CD1c-positive myeloid dendritic cell (primary cell): ENCODE results near the gene OPCML.

ENCODE experiments used
- DNase-seq: peaks from one replicate; pipeline ENCODE4 v3.0.0-alpha.2; 2016; ENCODE audit errors: extremely low spot score

The OPCML gene

DNA sequence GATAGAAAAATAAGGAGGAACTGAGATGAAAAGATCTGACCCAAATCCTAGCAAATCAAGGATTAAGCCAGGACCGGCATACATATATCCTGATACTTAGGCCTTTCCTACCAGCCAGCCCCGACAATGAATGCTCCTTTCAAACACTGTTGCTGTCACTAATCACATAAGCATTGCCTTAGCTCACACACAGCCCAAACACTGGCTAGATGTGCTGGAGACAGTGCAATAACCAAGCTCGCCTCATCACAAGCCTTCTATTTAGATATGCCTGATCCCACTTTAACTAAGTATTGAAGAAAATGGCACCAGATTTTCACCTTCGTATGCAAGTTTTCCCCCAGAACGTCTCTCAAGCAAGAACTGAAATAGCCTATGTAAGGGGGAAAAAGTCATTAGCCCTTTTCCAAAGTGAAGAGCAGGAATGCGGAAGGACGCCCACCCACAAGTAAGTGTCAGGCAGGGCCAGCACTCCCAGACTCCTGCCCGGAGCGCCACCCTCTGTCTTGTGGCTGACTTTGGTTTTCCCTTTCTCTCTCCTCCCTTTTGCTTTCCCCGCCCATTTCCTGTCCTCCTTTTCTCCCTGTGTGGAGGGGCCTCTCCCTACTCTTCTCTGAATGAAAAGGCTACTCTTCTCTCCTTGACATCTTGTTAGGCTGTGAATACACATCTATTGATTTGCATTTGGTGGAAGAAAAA is 8.9 kb upstream of the OPCML start:
- no peak for DNase-seq

DNA sequence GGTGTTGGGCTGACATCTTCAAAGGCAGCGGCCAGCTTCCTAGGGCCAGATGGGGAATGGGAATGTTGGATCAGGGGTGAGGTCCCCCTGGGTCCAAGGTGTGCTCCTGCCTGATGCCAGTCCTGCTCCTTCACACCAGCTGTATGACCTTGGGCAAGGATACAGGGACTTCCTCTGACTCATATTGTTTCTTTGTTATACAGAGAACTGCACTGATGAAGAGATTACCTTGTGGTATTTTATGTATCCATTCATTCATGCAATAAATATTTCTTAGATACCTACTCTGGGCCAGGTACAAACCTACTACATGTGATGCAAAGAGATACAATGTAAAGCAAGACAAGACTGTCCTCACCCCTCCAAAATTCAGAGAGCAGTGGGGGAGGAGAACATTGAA is 3.9 kb upstream of the OPCML start:
- DNase-seq: no peak

GRCh38 chr11:133533205-133533604 is 904 bp upstream of the OPCML start:
- DNase-seq: no peak

DNA sequence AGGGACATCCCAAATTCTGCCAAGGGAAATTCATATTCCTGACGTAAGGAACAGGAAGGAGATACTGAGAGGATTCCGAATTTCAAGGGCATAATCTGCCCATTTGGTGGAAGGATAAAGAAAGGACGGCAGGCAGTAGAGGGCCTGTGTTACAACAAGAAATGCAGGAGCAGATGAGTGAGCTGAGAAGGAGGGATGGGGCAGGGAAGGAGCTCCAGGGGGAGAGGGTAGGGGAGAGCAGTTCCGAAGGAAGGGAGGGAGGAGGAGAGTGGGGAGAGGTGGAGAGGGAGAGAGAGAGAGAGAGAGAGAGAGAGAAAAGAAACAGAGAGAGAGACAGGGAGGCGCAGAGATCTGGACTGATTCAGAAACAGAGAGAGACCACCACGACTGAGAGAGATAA is 843 bp downstream of the OPCML start:
- DNase-seq: no peak

- no peak for DNase-seq
Measured at GRCh38 chr11:133530501-133530835, 1.8 kb downstream of the OPCML start.

DNA sequence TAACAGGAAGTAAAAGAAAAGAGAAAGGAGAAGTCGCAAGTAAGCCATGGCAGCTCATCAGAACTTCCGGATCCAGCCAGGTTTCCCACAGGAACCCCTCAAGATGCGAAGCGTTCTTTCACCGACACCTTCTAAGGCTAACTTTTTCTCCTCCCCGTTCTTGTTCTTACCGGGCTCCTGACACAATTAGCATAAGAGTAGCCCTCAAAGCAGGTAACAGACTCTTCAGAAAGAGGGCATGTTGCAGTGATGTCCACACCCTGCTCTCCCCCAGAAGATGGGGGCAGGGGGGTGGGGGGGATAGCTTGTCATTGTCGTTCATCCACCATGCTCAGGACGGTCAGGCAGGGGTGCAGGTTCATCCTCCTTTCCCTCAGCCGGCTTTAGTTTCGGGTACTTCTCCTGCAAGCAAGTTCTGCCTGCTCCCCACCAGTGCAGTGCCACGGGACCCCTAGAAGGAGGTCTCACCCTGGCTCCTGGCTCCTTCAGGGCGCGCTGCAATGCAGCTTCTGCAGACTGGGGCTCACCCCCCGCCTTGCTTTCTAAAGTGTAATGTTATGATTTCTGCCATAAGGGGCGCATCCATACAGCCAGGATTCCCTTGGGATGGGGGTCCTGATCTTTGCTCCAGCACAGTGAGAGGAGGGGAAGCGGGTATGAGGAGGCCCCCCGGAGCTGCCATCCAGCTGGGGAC is 2.3 kb downstream of the OPCML start:
- DNase-seq: no peak

- no peak for DNase-seq
Measured at GRCh38 chr11:133526790-133527189, 5.5 kb downstream of the OPCML start.

- no peak for DNase-seq
Measured at GRCh38 chr11:133525976-133526375, 6.3 kb downstream of the OPCML start.

DNA sequence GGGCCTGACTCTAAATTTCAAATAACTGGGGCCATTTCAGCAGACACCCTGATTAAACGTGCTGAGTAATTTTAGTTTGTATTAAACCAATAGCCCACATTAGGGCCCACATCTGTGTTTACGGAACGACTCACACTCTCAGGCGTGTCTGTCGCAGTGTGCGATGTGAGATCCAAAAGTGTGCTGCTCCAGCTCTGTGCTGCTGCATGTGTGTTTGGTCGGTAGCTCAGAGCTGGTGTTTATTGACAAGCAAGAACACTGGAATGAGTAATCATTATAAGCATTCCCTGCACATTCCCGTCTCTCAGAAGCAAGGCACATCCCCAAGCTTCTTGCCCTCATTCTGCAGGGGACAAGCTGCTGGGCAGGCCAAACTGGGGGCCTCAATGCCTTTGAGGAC is 7.8 kb downstream of the OPCML start:
- no peak for DNase-seq

DNA sequence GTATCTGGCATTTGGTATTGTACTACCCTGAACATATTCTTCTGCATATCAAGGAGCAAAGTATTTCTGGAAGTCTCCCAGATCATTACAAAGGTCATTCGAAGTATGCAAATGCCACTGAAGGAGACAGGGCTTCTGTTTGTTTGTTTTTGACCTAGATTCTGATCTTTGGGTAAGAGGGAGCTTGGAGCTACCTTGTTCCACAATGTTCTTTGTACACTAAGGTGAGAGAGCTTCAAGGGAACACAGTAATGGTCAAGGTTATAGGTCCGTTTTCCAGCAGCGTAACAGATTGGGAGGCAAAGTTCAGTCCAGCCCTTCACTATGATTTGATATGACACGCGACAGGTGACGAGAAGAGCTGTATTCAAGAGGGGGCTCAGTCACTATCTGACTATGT is 10.0 kb downstream of the OPCML start:
- DNase-seq: no peak

GRCh38 chr11:133521502-133521901 is 10.8 kb downstream of the OPCML start:
- no peak for DNase-seq

- DNase-seq: no peak
Measured at GRCh38 chr11:133520707-133521106, 11.6 kb downstream of the OPCML start.

DNA sequence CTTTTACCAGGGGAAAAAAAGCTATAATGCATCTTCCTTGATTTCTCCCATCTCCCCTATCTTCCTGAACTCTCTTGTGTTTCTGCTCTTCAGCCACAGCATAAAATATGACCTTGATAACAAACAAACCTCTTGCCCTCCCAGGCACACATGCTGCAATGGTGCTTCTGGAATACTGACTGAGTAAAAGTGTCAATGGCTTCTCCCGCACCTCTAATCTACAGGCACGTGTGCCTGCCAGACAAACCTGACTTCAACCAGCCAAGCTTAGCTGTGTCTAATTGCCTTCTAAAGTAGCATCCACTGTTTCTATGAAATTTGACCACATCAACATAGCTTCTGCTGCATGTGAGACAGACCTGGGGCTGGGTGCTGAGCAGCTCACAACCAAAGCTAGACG is 12.7 kb downstream of the OPCML start:
- DNase-seq: no peak

GRCh38 chr11:133518702-133519264 is 13.5 kb downstream of the OPCML start:
- no peak for DNase-seq

DNA sequence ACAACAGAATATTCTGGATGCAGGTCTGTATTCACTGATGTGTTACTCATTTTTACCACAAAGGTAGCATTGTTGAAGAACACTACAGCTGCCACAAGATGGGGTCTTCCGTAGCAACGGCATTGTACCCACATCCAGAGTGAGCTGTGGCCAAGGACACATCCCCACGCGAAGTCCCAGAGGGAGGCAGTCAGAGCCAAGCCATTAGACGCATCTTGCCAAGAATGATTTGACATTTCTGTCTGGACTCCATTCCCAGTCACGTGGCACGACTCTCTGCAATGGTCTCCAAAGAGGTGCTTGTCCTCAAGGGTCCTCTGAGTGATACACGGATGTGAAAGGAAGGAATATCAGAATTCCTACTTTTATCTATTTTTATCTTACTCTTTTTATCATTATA is 15.5 kb downstream of the OPCML start:
- no peak for DNase-seq

DNA sequence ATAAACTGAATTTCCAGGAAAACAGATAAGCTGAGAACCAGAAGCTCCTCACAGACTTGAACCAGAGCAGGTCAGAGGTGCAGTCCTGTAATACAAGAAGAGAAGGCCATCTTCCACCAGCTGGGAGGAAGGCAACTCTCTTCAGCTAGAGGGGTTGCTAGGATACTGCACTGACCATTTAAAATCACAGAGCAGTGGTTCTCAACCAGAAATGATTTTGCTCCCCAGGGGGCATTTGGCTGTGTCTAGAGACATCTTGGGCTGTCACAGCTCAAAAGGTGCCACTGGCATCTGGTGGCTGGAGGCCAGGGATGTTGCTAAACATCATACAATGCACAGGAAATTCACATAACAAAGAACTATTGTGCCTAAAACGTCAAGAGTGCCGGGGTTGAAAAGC is 17.2 kb downstream of the OPCML start:
- DNase-seq: no peak

GRCh38 chr11:133509924-133510697 is 22.2 kb downstream of the OPCML start:
- no peak for DNase-seq

- no peak for DNase-seq
Measured at GRCh38 chr11:133508468-133508867, 23.8 kb downstream of the OPCML start.

DNA sequence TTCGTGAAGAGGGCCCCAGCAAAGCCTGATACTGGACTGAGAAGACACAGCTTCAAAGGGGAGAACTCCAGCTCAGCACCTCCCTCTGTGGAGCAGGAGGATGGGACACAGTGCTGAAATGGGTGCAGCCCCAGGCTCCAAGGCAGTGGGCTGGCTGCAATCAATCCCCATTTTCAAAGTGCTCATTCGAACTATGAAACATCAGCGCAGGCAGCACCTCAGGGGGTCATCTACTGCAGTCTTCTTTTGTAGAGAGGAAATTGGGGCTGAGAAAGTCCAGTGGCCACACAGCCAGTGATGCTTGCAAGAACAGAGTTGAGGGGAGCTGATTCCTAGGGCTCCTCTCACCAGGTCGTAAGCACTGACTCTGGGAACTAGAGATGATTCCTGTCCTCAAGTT is 25.1 kb downstream of the OPCML start:
- no peak for DNase-seq

GRCh38 chr11:133506551-133507094 is 25.7 kb downstream of the OPCML start:
- DNase-seq: no peak

DNA sequence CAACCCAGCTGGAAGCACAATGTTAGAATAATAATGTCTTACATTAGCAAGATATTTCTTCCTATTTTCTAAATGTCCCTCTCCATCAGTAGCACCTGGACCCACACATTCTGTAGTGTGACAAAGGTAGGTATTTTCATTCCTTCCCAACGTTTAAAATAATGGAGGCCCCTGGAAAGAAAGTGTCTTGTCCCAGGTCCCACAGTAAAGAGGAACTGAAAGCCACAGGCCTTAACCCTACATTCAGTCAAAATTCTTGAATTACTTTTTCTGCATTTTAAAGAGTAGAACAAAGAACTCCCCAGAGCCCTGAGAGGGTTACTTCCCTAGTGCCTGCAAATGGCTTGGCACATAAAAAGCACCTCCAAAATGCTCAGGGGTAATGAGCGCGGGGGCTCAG is 26.3 kb downstream of the OPCML start:
- no peak for DNase-seq

DNA sequence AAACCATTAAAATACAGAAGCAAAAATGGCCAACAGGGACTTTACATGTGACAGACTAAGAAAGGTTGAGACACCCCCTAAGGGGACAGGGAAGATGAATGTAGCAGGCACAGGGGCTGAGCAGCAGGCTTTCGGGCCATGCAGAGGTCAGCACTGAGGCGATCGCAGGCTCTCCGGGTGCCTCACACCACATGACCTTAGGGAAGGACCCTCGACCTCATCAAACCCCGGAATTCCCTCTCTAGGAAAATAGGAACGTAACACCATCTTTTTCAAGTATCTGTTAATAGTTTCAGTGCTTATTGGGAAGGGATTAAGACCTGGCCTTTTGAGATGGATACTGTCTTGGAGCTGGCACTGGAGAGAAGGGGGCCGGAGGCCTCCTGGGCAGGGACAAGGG is 27.4 kb downstream of the OPCML start:
- no peak for DNase-seq
